HFFc6 (cell line): ENCODE data around the gene GDF2. TPM values are rescaled to one million over a fixed set of nuclear protein-coding genes. Genes with fewer than 3 reads are reported as not detected.

ENCODE experiments used
- DNase-seq: peaks from one replicate; pipeline ENCODE4 v3.0.0-alpha.2; 2018
- H3K27ac Mint-ChIP-seq: 2 replicates; pipeline ENCODE4 v1.8.0; 2020; ENCODE audit warnings: mild to moderate bottlenecking, mixed read lengths
- H3K27me3 Mint-ChIP-seq: 2 replicates; pipeline ENCODE4 v1.8.0; 2021; ENCODE audit warnings: mild to moderate bottlenecking, moderate library complexity, mixed read lengths; ENCODE audit not compliant: insufficient read depth
- H3K36me3 Mint-ChIP-seq: 2 replicates; pipeline ENCODE4 v1.8.0; 2021; ENCODE audit warnings: low read depth, mixed read lengths
- H3K4me1 Mint-ChIP-seq: 2 replicates; pipeline ENCODE4 v1.8.0; 2020; ENCODE audit warnings: low read depth, mixed read lengths
- H3K4me3 Mint-ChIP-seq: 2 replicates; pipeline ENCODE4 v1.8.0; 2020; ENCODE audit warnings: mild to moderate bottlenecking, moderate library complexity, mixed read lengths
- H3K9me3 Mint-ChIP-seq: 2 replicates; pipeline ENCODE4 v1.8.0; 2020; ENCODE audit warnings: mild to moderate bottlenecking, mixed read lengths
- CTCF ChIP-seq: fragments of 200-600 bp; sonication (generic); IDR thresholded peaks from 2 replicates; pipeline ENCODE4 v1.5.0; 2021; ENCODE audit warnings: antibody characterized with exemption, mild to moderate bottlenecking
- total RNA-seq, 6 experiments: library from RNA; stranded (reverse); fragmentation: NEBNext Ultra II Directional; extraction: Animal tissue kit (Norgen Biotek cat#: 25700); gene quantifications; 2 replicates in 1 of 6; 3 replicates in 5 of 6; pipeline ENCODE4 v1.2.3, GENCODE V29; 2021

Gene GDF2
- total RNA-seq, 6 experiments from 2014 or later, result not detected

GRCh38 chr10:47334466-47335295, 12.4 kb downstream of the GDF2 start:
- H3K4me1 Mint-ChIP-seq, result peaks cover 13% of the 10 kb centered on the region
- no peak for TF ChIP-seq CTCF
- no peaks in the 10 kb centered on the region for H3K36me3 Mint-ChIP-seq
- peaks cover 28% of the 10 kb centered on the region for H3K27me3 Mint-ChIP-seq
- no peak overlapping the region for H3K27ac Mint-ChIP-seq
- no peak overlapping the region for H3K4me3 Mint-ChIP-seq
- no peaks in the 10 kb centered on the region for H3K9me3 Mint-ChIP-seq
- no peak for DNase-seq

GRCh38 chr10:47335906-47336305, 13.7 kb downstream of the GDF2 start:
- Mint-ChIP-seq H3K27me3 (peaks cover 27% of the 10 kb centered on the region), H3K9me3 (no peaks in the 10 kb centered on the region), H3K4me3 (no peak overlapping the region), H3K36me3 (no peaks in the 10 kb centered on the region), H3K27ac (no peak overlapping the region), H3K4me1 (peaks cover 13% of the 10 kb centered on the region)
- TF ChIP-seq CTCF, result no peak
- DNase-seq, result no peak

- peak; percentile 22 for DNase-seq
- H3K36me3 Mint-ChIP-seq, result no peaks in the 10 kb centered on the region
- no peaks in the 10 kb centered on the region for H3K9me3 Mint-ChIP-seq
- peaks cover 24% of the 10 kb centered on the region for H3K27me3 Mint-ChIP-seq
- no peak overlapping the region for H3K4me3 Mint-ChIP-seq
- H3K4me1 Mint-ChIP-seq, result peaks cover 13% of the 10 kb centered on the region
- TF ChIP-seq CTCF, result no peak
- H3K27ac Mint-ChIP-seq, result no peak overlapping the region
Measured at GRCh38 chr10:47336387-47337134, 14.3 kb downstream of the GDF2 start.

GRCh38 chr10:47337310-47337709, 15.1 kb downstream of the GDF2 start:
- DNase-seq, result no peak
- Mint-ChIP-seq H3K27me3 (peaks cover 17% of the 10 kb centered on the region), H3K9me3 (no peaks in the 10 kb centered on the region), H3K27ac (no peak overlapping the region), H3K4me3 (no peak overlapping the region), H3K36me3 (no peaks in the 10 kb centered on the region), H3K4me1 (peaks cover 13% of the 10 kb centered on the region)
- TF ChIP-seq CTCF, result no peak

GRCh38 chr10:47339186-47339735, 17.0 kb downstream of the GDF2 start:
- H3K27me3 Mint-ChIP-seq, result peaks cover 26% of the 10 kb centered on the region
- H3K4me3 Mint-ChIP-seq, result no peak overlapping the region
- TF ChIP-seq CTCF, result no peak
- H3K27ac Mint-ChIP-seq, result no peak overlapping the region
- H3K36me3 Mint-ChIP-seq, result no peaks in the 10 kb centered on the region
- no peaks in the 10 kb centered on the region for H3K9me3 Mint-ChIP-seq
- no peak for DNase-seq
- H3K4me1 Mint-ChIP-seq, result peaks cover 13% of the 10 kb centered on the region
